ENCODE results near the gene FRMD4A.
"Not testable (repeated sequence)": the region's sequence is repeated elsewhere in the genome, so short reads cannot be mapped to it uniquely, and the experiment has no call there.

DNA sequence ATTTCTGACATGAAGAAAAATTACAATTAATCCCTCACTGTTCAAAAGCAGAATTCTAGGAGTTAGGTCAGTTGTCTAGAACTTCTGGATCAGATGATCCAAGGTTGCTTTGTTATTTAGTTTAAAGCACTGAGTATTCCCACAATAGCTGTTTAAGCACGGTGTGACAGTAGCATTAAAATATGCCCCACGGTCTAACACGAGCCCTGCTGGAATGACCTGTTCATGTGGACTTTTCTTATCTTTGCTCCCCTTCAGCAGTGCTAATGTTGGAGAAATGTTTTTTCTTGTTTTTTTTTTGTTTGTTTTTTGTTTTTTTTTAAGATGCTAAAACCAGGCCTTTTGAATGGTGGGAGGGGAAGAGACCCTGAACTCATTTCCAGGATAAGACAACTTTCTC lies 101.9 kb downstream of the FRMD4A start:
- TF ChIP-seq POLR2A (IDR thresholded peaks at IDR 0.05; ENCODE audit: low read depth, low read length), result not testable (repeated sequence)
- TF ChIP-seq, protein P1, sequence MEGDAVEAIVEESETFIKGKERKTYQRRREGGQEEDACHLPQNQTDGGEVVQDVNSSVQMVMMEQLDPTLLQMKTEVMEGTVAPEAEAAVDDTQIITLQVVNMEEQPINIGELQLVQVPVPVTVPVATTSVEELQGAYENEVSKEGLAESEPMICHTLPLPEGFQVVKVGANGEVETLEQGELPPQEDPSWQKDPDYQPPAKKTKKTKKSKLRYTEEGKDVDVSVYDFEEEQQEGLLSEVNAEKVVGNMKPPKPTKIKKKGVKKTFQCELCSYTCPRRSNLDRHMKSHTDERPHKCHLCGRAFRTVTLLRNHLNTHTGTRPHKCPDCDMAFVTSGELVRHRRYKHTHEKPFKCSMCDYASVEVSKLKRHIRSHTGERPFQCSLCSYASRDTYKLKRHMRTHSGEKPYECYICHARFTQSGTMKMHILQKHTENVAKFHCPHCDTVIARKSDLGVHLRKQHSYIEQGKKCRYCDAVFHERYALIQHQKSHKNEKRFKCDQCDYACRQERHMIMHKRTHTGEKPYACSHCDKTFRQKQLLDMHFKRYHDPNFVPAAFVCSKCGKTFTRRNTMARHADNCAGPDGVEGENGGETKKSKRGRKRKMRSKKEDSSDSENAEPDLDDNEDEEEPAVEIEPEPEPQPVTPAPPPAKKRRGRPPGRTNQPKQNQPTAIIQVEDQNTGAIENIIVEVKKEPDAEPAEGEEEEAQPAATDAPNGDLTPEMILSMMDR (conservative IDR thresholded peaks at IDR 0.05; ENCODE audit: low read depth, low read length), result not testable (repeated sequence)

Data from IMR-90 (cell line).